Ureter (tissue), 1 donor: Measurements from ENCODE around the gene ZSCAN30. TPM values are rescaled to one million over a fixed set of nuclear protein-coding genes. Genes with fewer than 3 reads are reported as not detected.

Experiments used
- DNase-seq: peaks from one replicate; pipeline ENCODE4 v3.0.0-alpha.2; 2020; ENCODE audit warnings: low spot score
- total RNA-seq: library from RNA; stranded (reverse); gene quantifications from one replicate; pipeline ENCODE4 v1.2.4, GENCODE V29; 2023
- donor health status: DM: yes; HTN: yes; CAD: no.

ZSCAN30 gene
- total RNA-seq, 1 donor from 2014 or later, result 23.5 TPM

- DNase-seq, result no peak
Measured at GRCh38 chr18:35282353-35282752, 7.7 kb downstream of the ZSCAN30 start.

GRCh38 chr18:35278969-35279368 is 11.1 kb downstream of the ZSCAN30 start:
- no peak for DNase-seq

- DNase-seq, result no peak
Measured at GRCh38 chr18:35278085-35278484, 11.9 kb downstream of the ZSCAN30 start.

GRCh38 chr18:35277633-35278032 is 12.4 kb downstream of the ZSCAN30 start:
- DNase-seq, result no peak

GRCh38 chr18:35276267-35276666 is 13.8 kb downstream of the ZSCAN30 start:
- DNase-seq, result no peak

- DNase-seq, result no peak
Measured at GRCh38 chr18:35271656-35272055, 18.4 kb downstream of the ZSCAN30 start.

- DNase-seq, result no peak
Measured at GRCh38 chr18:35268821-35269220, 21.2 kb downstream of the ZSCAN30 start.

GRCh38 chr18:35267809-35268208 is 22.2 kb downstream of the ZSCAN30 start:
- DNase-seq, result peak; percentile 47

GRCh38 chr18:35267161-35267651 is 22.8 kb downstream of the ZSCAN30 start:
- peak; percentile 79 for DNase-seq

- no peak for DNase-seq
Measured at GRCh38 chr18:35264409-35264808, 25.6 kb downstream of the ZSCAN30 start.

- no peak for DNase-seq
Measured at GRCh38 chr18:35256947-35257346, 33.1 kb downstream of the ZSCAN30 start.

- no peak for DNase-seq
Measured at GRCh38 chr18:35253655-35254287, 36.3 kb downstream of the ZSCAN30 start.

- DNase-seq, result no peak
Measured at GRCh38 chr18:35252466-35252865, 37.6 kb downstream of the ZSCAN30 start.

GRCh38 chr18:35248429-35248828 is 41.6 kb downstream of the ZSCAN30 start:
- DNase-seq, result no peak

GRCh38 chr18:35247412-35248249 is 42.4 kb downstream of the ZSCAN30 start:
- DNase-seq, result no peak

GRCh38 chr18:35246831-35247230 is 43.2 kb downstream of the ZSCAN30 start:
- DNase-seq, result no peak

GRCh38 chr18:35245719-35246317 is 44.2 kb downstream of the ZSCAN30 start:
- DNase-seq, result no peak

GRCh38 chr18:35244671-35245070 is 45.4 kb downstream of the ZSCAN30 start:
- DNase-seq, result no peak

GRCh38 chr18:35242426-35242825 is 47.6 kb downstream of the ZSCAN30 start:
- no peak for DNase-seq

GRCh38 chr18:35241448-35241804 is 48.6 kb downstream of the ZSCAN30 start:
- no peak for DNase-seq

- DNase-seq, result peak; percentile 98
Measured at GRCh38 chr18:35240664-35241447, 49.2 kb downstream of the ZSCAN30 start, which contains the start of gene ZNF397. Gene ZNF397 (plus strand): TSS chr18:35241034. CDS start chr18:35242471, 1,437 bp downstream.

GRCh38 chr18:35239314-35239713 is 50.7 kb downstream of the ZSCAN30 start:
- DNase-seq, result no peak
